Activated CD4-positive, alpha-beta memory T cell treated with anti-CD3 and anti-CD28 coated beads for 36 hours (primary cell): Measurements from ENCODE around the gene ZSCAN5A. TPM values are rescaled to one million over a fixed set of nuclear protein-coding genes. Genes with fewer than 3 reads are reported as not detected.
A peak's percentile ranks its signal among the peaks of the same experiment; 100 is the strongest.

ENCODE experiments used
- CTCF ChIA-PET: fragments of 350-600 bp; sonication (Branson Sonifier 250); formaldehyde crosslinking; loops from one replicate; lab custom pipeline; 2021; ENCODE audit warnings: antibody characterized with exemption, inconsistent platforms; lab: Charles Lee
- POLR2A ChIA-PET: fragments of 350-600 bp; sonication (Branson Sonifier 250); formaldehyde crosslinking; loops from one replicate; lab custom pipeline; 2021; ENCODE audit warnings: antibody characterized with exemption; lab: Charles Lee
- DNase-seq: peaks from one replicate; pipeline ENCODE4 v3.0.0-alpha.2; 2020
- H3K27ac Mint-ChIP-seq: one replicate; pipeline ENCODE4 v1.8.0; 2021; ENCODE audit warnings: mixed read lengths
- H3K27me3 Mint-ChIP-seq: one replicate; pipeline ENCODE4 v1.8.0; 2021; ENCODE audit warnings: mixed read lengths
- H3K36me3 Mint-ChIP-seq: one replicate; pipeline ENCODE4 v1.8.0; 2021; ENCODE audit warnings: mixed read lengths
- H3K4me1 Mint-ChIP-seq: one replicate; pipeline ENCODE4 v1.8.0; 2021; ENCODE audit warnings: low read depth, mixed read lengths
- H3K4me3 Mint-ChIP-seq: one replicate; pipeline ENCODE4 v1.8.0; 2021; ENCODE audit warnings: mild to moderate bottlenecking, mixed read lengths
- H3K9me3 Mint-ChIP-seq: one replicate; pipeline ENCODE4 v1.8.0; 2021; ENCODE audit warnings: mixed read lengths
- intact Hi-C: fragments of 100-400 bp; cut with micrococcal nuclease; formaldehyde crosslinking; loops from one replicate; pipeline ENCODE4 v1.15.1; 2023
- total RNA-seq, 2 experiments: library from RNA; stranded (reverse); gene quantifications; one replicate each; pipeline ENCODE4 v1.2.3, GENCODE V29; 2021

The ZSCAN5A gene
- total RNA-seq, 2 experiments from 2014 or later, result 4.5 to 5.2 TPM

GRCh38 chr19:56297010-56297409 lies 17.6 kb downstream of the ZSCAN5A start:
- intact Hi-C loops, result no loop called here
- H3K4me1 Mint-ChIP-seq, result peaks cover 7% of the 10 kb centered on the region
- H3K9me3 Mint-ChIP-seq, result no peaks in the 10 kb centered on the region
- ChIA-PET POLR2A (no interaction called here), CTCF (no interaction called here)
- no peak for DNase-seq
- no peak overlapping the region for H3K27ac Mint-ChIP-seq
- no peaks in the 10 kb centered on the region for H3K27me3 Mint-ChIP-seq
- no peak overlapping the region for H3K4me3 Mint-ChIP-seq
- peaks cover 23% of the 10 kb centered on the region for H3K36me3 Mint-ChIP-seq

- Mint-ChIP-seq H3K27ac (no peak overlapping the region), H3K4me1 (no peaks in the 10 kb centered on the region)
- intact Hi-C loops, result no loop called here
These were observed 18.8 kb downstream of the ZSCAN5A start for GRCh38 chr19:56295531-56296455.

GRCh38 chr19:56294549-56294948 lies 20.1 kb downstream of the ZSCAN5A start:
- ChIA-PET CTCF (interaction anchor here (1.2 kb wide), 1 partner anchor 15 kb away, joined by 3 read pairs; no protein-coding TSS in a partner anchor), POLR2A (no interaction called here)
- Mint-ChIP-seq H3K9me3 (no peaks in the 10 kb centered on the region), H3K27ac (no peak overlapping the region), H3K36me3 (peaks cover 26% of the 10 kb centered on the region), H3K4me1 (no peaks in the 10 kb centered on the region), H3K4me3 (no peak overlapping the region), H3K27me3 (no peaks in the 10 kb centered on the region)
- DNase-seq, result no peak
- intact Hi-C loops, result no loop called here

More at GRCh38 chr19:56295531-56296455, 18.8 kb downstream of the ZSCAN5A start:
- no peak for DNase-seq
- Mint-ChIP-seq H3K4me3 (no peak overlapping the region), H3K27me3 (no peaks in the 10 kb centered on the region), H3K9me3 (no peaks in the 10 kb centered on the region), H3K36me3 (peaks cover 27% of the 10 kb centered on the region)
- ChIA-PET CTCF (interaction anchor here (1.2 kb wide), 1 partner anchor 14 kb away, joined by 3 read pairs; no protein-coding TSS in a partner anchor), POLR2A (no interaction called here)

GRCh38 chr19:56291867-56292266 lies 22.8 kb downstream of the ZSCAN5A start:
- peak; percentile 17 for DNase-seq
- peaks cover 23% of the 10 kb centered on the region for H3K36me3 Mint-ChIP-seq

GRCh38 chr19:56290104-56290503 lies 24.5 kb downstream of the ZSCAN5A start:
- intact Hi-C loops, result no loop called here
- no peak overlapping the region for H3K27ac Mint-ChIP-seq
- POLR2A ChIA-PET, result interaction anchor here (0.5 kb wide), 1 partner anchor 1390 kb away, joined by 3 read pairs; no protein-coding TSS in a partner anchor

More at GRCh38 chr19:56291867-56292266, 22.8 kb downstream of the ZSCAN5A start:
- CTCF ChIA-PET, result interaction anchor here (0.6 to 2.0 kb wide), 3 partner anchors 18 to 1638 kb away, joined by 3 to 10 read pairs (median 3); no protein-coding TSS in a partner anchor
- no peak overlapping the region for H3K4me3 Mint-ChIP-seq
- intact Hi-C loops, result no loop called here
- POLR2A ChIA-PET, result no interaction called here
- no peaks in the 10 kb centered on the region for H3K27me3 Mint-ChIP-seq
- no peaks in the 10 kb centered on the region for H3K4me1 Mint-ChIP-seq
- no peaks in the 10 kb centered on the region for H3K9me3 Mint-ChIP-seq
- H3K27ac Mint-ChIP-seq, result no peak overlapping the region

GRCh38 chr19:56284746-56285145 lies 29.9 kb downstream of the ZSCAN5A start:
- Mint-ChIP-seq H3K27ac (no peak overlapping the region), H3K4me1 (no peaks in the 10 kb centered on the region), H3K9me3 (no peaks in the 10 kb centered on the region), H3K36me3 (peaks cover 9% of the 10 kb centered on the region), H3K4me3 (no peak overlapping the region), H3K27me3 (no peaks in the 10 kb centered on the region)
- DNase-seq, result no peak
- ChIA-PET POLR2A (no interaction called here), CTCF (no interaction called here)
- intact Hi-C loops, result no loop called here

More at GRCh38 chr19:56290104-56290503, 24.5 kb downstream of the ZSCAN5A start:
- no peaks in the 10 kb centered on the region for H3K4me1 Mint-ChIP-seq
- peaks cover 20% of the 10 kb centered on the region for H3K36me3 Mint-ChIP-seq
- no peak for DNase-seq
- CTCF ChIA-PET, result no interaction called here
- no peaks in the 10 kb centered on the region for H3K9me3 Mint-ChIP-seq
- H3K4me3 Mint-ChIP-seq, result no peak overlapping the region
- H3K27me3 Mint-ChIP-seq, result no peaks in the 10 kb centered on the region

GRCh38 chr19:56282809-56283208 lies 31.8 kb downstream of the ZSCAN5A start:
- H3K9me3 Mint-ChIP-seq, result no peaks in the 10 kb centered on the region
- ChIA-PET POLR2A (no interaction called here), CTCF (no interaction called here)
- no peak overlapping the region for H3K4me3 Mint-ChIP-seq
- H3K36me3 Mint-ChIP-seq, result peaks cover 4% of the 10 kb centered on the region
- H3K27ac Mint-ChIP-seq, result no peak overlapping the region
- DNase-seq, result no peak
- no peaks in the 10 kb centered on the region for H3K4me1 Mint-ChIP-seq
- intact Hi-C loops, result no loop called here
- no peaks in the 10 kb centered on the region for H3K27me3 Mint-ChIP-seq

GRCh38 chr19:56273563-56274117 lies 41.0 kb downstream of the ZSCAN5A start:
- intact Hi-C loops, result no loop called here

GRCh38 chr19:56272161-56272798 lies 42.4 kb downstream of the ZSCAN5A start, which contains the start of gene EDDM13:
Gene EDDM13 (plus strand): TSS chr19:56272748. CDS start chr19:56272835, 87 bp downstream.
- ChIA-PET POLR2A (no interaction called here), CTCF (interaction anchor here (1.3 kb wide), 1 partner anchor 20 kb away, joined by 3 read pairs; no protein-coding TSS in a partner anchor)
- Mint-ChIP-seq H3K27me3 (no peaks in the 10 kb centered on the region), H3K36me3 (peaks cover 5% of the 10 kb centered on the region), H3K4me3 (no peak within 1 kb of the TSS), H3K27ac (no peak within 1 kb of the TSS), H3K4me1 (no peaks in the 10 kb centered on the region), H3K9me3 (peaks cover 4% of the 10 kb centered on the region)
- DNase-seq, result no peak
- intact Hi-C loops, result no loop called here

More at GRCh38 chr19:56273563-56274117, 41.0 kb downstream of the ZSCAN5A start:
- Mint-ChIP-seq H3K36me3 (peaks cover 6% of the 10 kb centered on the region), H3K27ac (no peak overlapping the region), H3K4me1 (no peaks in the 10 kb centered on the region), H3K4me3 (no peak overlapping the region), H3K9me3 (peaks cover 6% of the 10 kb centered on the region), H3K27me3 (no peaks in the 10 kb centered on the region)
- POLR2A ChIA-PET, result no interaction called here
- CTCF ChIA-PET, result interaction anchor here (1.3 kb wide), 1 partner anchor 22 kb away, joined by 3 read pairs; no protein-coding TSS in a partner anchor
- DNase-seq, result no peak

- CTCF ChIA-PET, result interaction anchor here (2.4 kb wide), 1 partner anchor 18 kb away, joined by 17 read pairs; no protein-coding TSS in a partner anchor
- intact Hi-C loops, result no loop called here
- no peak overlapping the region for H3K27ac Mint-ChIP-seq
These were observed 43.5 kb downstream of the ZSCAN5A start for GRCh38 chr19:56271151-56271550.

GRCh38 chr19:56270676-56271075 lies 44.0 kb downstream of the ZSCAN5A start:
- POLR2A ChIA-PET, result no interaction called here
- Mint-ChIP-seq H3K9me3 (no peaks in the 10 kb centered on the region), H3K36me3 (no peaks in the 10 kb centered on the region), H3K27me3 (no peaks in the 10 kb centered on the region), H3K4me1 (no peaks in the 10 kb centered on the region), H3K4me3 (no peak overlapping the region), H3K27ac (no peak overlapping the region)
- no peak for DNase-seq
- CTCF ChIA-PET, result interaction anchor here (2.4 kb wide), 1 partner anchor 18 kb away, joined by 17 read pairs; no protein-coding TSS in a partner anchor
- intact Hi-C loops, result no loop called here

More at GRCh38 chr19:56271151-56271550, 43.5 kb downstream of the ZSCAN5A start:
- no peak overlapping the region for H3K4me3 Mint-ChIP-seq
- POLR2A ChIA-PET, result no interaction called here
- H3K9me3 Mint-ChIP-seq, result no peaks in the 10 kb centered on the region
- H3K36me3 Mint-ChIP-seq, result no peaks in the 10 kb centered on the region
- H3K4me1 Mint-ChIP-seq, result no peaks in the 10 kb centered on the region
- no peaks in the 10 kb centered on the region for H3K27me3 Mint-ChIP-seq
- DNase-seq, result no peak
